H1 (cell line): ENCODE measurements around the gene KLHL17. TPM values are rescaled to one million over a fixed set of nuclear protein-coding genes. Genes with fewer than 3 reads are reported as not detected.

Source experiments
- CHD7 ChIP-seq: fragments of 300-600 bp; sonication (generic); IDR thresholded peaks from 2 replicates; pipeline ENCODE4 v1.7.1; 2012; ENCODE audit warnings: low read length, moderate library complexity, mild to moderate bottlenecking, inconsistent platforms; ENCODE audit not compliant: insufficient replicate concordance
- FOSL1 ChIP-seq: IDR thresholded peaks from 2 replicates; pipeline ENCODE4 v1.6.1; 2011; ENCODE audit warnings: mild to moderate bottlenecking, low read depth, low read length, moderate library complexity; ENCODE audit not compliant: insufficient read depth
- JUN ChIP-seq: IDR thresholded peaks from 2 replicates; pipeline ENCODE4 v1.6.1; 2011; ENCODE audit warnings: low read depth, mild to moderate bottlenecking, improper control_type of control experiment, low read length
- KDM5A ChIP-seq: fragments of 200-600 bp; IDR thresholded peaks from 2 replicates; pipeline ENCODE4 v1.7.1; 2012; ENCODE audit warnings: mild to moderate bottlenecking, low read length, inconsistent platforms, mixed read lengths
- PHF8 ChIP-seq: fragments of 200-600 bp; sonication (generic); conservative IDR thresholded peaks from 2 replicates; pipeline ENCODE4 v1.7.1; 2012; ENCODE audit warnings: low read depth, mild to moderate bottlenecking, inconsistent platforms, low read length, moderate library complexity
- SAP30 ChIP-seq: fragments of 300-600 bp; sonication (generic); IDR thresholded peaks from 2 replicates; pipeline ENCODE4 v1.7.1; 2012; ENCODE audit warnings: low read length, moderate library complexity, mild to moderate bottlenecking, inconsistent platforms; ENCODE audit not compliant: insufficient read depth, insufficient replicate concordance
- USF2 ChIP-seq: IDR thresholded peaks from 2 replicates; pipeline ENCODE4 v1.6.1; 2011; ENCODE audit warnings: low read length, improper control_type of control experiment
- polyA plus RNA-seq, 7 experiments: library from polyadenylated mRNA; depleted of rRNA in 3 of 7; stranded (reverse) in 5 of 7; unstranded in 2 of 7; fragments of >200 nt in 5 of 7; fragments of 200-250 nt in 2 of 7; gene quantifications; 1 replicate in 5 of 7; 2 replicates in 1 of 7; 4 replicates in 1 of 7; pipeline versions ENCODE4 v1.2.1 to v1.2.3, GENCODE V29; 2011 to 2013; ENCODE audit warnings: missing spikeins in 2 of 7, mixed read lengths in 2 of 7
- total RNA-seq: library from RNA; stranded (reverse); fragmentation: NEBNext Ultra II Directional; extraction: Animal tissue kit (Norgen Biotek cat#: 25700); gene quantifications from 2 replicates; pipeline ENCODE4 v1.2.1, GENCODE V29; 2021

Gene KLHL17
- total and polyA plus RNA-seq, 2 of the 8 experiments (the other 6 are each of a cell fraction or from before 2014, with no cell fraction given): 32.6 to 36.1 TPM

DNA sequence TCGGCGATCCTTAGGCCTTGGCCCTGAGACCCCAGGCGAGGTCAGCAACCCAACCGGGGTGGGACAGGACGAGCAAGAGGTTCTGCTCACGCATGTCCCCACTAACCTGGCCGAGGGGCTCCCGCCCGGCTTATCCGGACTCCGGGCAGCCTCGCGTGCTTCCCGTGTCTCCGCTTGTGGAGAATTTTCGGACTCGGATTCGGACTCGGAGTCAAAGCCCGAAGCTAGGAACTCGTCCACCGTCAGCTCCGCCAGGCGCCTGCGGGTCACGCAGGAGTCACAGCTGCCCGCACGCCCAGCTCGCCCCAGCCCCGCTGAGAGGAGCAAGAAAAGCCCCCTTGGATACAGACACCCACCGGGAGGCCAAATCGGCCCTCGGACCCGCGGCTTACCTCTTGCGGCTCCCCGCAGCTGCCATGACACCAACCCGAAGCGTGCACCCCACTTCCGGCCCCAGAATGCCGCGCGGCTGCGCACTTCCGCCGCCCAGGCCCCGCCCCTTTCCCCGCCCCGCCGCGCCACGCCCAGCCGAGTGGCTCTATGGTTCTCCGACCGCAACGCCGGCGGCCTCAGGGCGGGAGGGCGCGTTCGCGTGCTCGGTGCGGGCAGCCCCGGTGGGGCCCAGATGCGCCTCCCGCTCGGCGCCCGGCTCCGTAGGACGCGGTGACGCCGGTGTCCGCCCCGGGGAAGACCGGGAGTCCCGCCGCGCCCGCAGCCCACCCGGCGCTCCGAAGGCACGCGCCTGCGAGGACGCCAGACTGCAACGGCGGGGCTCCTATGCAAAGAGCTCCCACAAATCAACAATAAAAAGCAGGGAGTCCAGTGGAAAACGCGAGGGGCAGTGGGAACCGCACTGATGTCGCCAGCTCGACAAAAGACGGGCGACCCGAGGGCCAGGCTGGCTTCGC, 1.3 kb upstream of the KLHL17 start, which contains the start of gene NOC2L (continued):
- TF ChIP-seq KDM5A (peak; percentile 97), CHD7 (no peak), SAP30 (no peak), FOSL1 (no peak), JUN (no peak), USF2 (no peak), PHF8 (peak; percentile 66)
